T-helper 2 cell (primary cell): ENCODE data around the gene NME5.
"Not testable (repeated sequence)": the region's sequence is repeated elsewhere in the genome, so short reads cannot be mapped to it uniquely, and the experiment has no call there.

ENCODE experiments used
- DNase-seq, 5 experiments: peaks; one replicate each; pipeline versions ENCODE4 v3.0.0 to v3.0.0-alpha.2; 2012 to 2022

The NME5 gene

DNA sequence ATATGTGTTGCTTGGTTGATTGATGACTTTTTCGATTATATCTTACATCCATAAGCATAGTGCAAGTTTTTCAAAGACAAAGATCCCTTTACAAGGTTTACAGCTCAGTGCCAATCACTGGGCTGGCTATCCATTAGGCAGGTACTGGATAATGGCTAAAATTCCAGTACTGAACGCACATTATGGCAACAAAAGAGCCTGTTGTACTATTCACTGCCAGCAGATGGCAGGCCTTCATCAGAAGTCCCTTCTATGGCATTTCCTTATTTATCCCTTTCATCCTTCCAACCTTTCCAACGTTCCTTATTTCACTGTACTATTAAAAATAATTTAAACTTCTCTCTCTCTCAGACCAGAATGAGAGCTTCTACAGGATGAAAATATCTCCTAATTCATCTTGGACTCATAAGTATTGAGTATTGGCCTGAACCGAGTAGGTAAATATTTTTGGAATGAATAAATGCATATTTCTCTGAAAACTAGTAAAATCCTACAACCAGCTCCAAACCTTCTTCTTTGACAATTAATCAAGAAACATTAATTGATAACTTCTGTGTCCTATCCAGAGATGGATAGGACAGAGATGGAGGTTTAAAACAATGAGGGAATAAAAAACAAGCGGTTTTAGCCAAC is 62.0 kb downstream of the NME5 start:
- DNase-seq, result peak in 4 of 5 experiments; percentile 6 to 43 (median 18)

DNA sequence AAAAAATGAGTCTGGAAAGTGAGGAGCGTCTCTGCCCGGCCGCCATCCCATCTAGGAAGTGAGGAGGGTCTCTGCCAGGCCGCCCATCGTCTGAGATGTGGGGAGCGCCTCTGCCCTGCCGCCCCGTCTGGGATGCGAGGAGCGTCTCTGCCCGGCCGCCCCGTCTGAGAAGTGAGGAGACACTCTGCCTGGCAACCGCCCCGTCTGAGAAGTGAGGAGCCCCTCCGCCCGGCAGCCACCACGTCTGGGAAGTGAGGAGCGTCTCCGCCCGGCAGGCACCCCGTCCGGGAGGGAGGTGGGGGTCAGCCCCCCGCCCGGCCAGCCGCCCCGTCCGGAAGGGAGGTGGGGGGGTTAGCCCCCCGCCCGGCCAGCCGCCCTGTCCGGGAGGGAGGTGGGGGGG is 69.2 kb downstream of the NME5 start:
- DNase-seq, result not testable (repeated sequence)

DNA sequence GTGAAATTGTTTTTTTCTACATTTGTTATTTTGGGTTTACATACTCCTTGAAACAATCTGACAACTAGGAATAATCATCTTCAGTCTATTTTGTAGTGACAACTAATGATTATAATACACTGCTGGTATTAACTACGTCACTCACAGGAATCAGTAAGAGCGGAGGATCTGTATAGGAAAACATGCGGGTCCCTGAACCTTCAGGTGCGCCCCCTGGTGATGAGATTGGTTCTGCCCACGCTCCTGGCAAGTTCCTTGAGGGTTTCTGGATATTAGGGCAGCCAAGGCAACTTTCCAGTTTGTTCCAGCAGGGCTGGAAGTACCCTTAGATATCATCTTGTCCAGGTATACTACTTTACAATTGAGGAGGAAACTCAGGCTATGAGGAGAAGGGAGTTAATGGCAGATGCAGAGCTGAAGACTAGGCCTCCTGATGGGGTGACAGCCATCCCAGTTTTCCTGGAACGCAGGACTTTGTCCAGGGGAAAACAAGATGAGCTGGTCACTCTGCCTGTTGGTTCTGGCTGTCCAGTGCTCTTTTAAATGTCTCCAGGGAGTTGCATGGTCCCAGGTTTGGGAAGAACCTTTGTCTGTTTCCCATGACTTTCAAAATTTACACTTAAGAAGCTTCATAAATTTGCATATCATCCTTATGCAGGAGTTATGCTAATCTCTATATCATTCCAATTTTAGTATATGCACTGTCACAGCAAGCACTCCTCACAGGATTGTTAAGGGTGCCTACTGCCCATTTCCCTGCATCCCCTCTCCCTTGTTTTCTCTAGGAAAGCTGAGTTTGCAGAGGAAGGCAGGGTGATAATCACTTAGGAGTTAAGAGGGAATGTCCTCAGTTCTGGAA is 70.3 kb downstream of the NME5 start:
- peak; percentile 33 to 63 (median 56) for DNase-seq

DNA sequence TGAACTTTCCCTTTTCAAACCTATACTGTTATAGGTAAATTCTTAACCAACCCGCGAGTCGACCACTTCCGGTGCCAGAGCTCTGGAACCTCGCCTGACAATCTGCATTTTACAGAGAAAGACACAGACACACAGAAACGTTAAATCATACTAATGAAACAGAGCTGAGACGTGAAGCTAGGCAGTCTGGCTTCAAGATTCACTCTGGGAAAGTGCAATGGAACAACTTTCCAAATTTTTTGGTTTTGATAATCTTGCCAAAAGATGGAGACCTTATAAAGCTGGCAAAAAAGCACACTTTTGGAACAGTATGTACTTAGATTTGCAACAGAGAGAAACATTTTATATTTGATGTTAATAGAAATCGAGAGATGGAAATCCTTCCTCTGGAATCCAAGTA is 71.3 kb downstream of the NME5 start:
- DNase-seq, result no peak
